SU-DHL-6 (cell line): Measurements from ENCODE around the gene SAT2.
A peak's percentile ranks its signal among the peaks of the same experiment; 100 is the strongest.

ENCODE experiments used
- H2AFZ ChIP-seq: fragments of 200-600 bp; sonication (generic); 2 replicates; pipeline ENCODE4 v1.6.1; 2014; ENCODE audit warnings: low read depth, mild to moderate bottlenecking, moderate library complexity, mixed read lengths, antibody characterized with exemption, low read length; ENCODE audit not compliant: severe bottlenecking
- H3F3A ChIP-seq: fragments of 200-600 bp; shearing (Covaris generic); 2 replicates; pipeline ENCODE4 v1.6.0; 2016; ENCODE audit warnings: antibody characterized with exemption, mild to moderate bottlenecking; ENCODE audit not compliant: insufficient read depth
- H3K27ac ChIP-seq: fragments of 200-600 bp; sonication (generic); 2 replicates; pipeline ENCODE4 v1.5.1; 2016; ENCODE audit warnings: low read depth, mild to moderate bottlenecking, low read length, moderate library complexity, mixed read lengths
- H3K27me3 ChIP-seq: fragments of 200-600 bp; sonication (generic), shearing (Covaris generic); 2 replicates; pipeline ENCODE4 v1.6.0; 2014; ENCODE audit warnings: mild to moderate bottlenecking, low read length
- H3K36me3 ChIP-seq: fragments of 200-600 bp; sonication (generic); 2 replicates; pipeline ENCODE4 v1.6.1; 2014; ENCODE audit warnings: mild to moderate bottlenecking, low read length, mixed read lengths
- H3K4me2 ChIP-seq: fragments of 300-600, 200-600 bp; shearing (Covaris generic), sonication (generic); 2 replicates; pipeline ENCODE4 v1.6.0; 2014; ENCODE audit warnings: low read length, low read depth, mild to moderate bottlenecking; ENCODE audit not compliant: poor library complexity, severe bottlenecking
- H3K4me3 ChIP-seq: fragments of 200-600 bp; sonication (generic); 2 replicates; pipeline ENCODE4 v1.5.1; 2014; ENCODE audit warnings: antibody characterized with exemption, low read length, mild to moderate bottlenecking, mixed read lengths; ENCODE audit not compliant: insufficient read depth, poor library complexity, severe bottlenecking
- H3K79me2 ChIP-seq: fragments of 200-600 bp; sonication (generic); 2 replicates; pipeline ENCODE4 v1.6.1; 2014; ENCODE audit warnings: mild to moderate bottlenecking, low read length, moderate library complexity; ENCODE audit not compliant: insufficient read depth
- H3K9ac ChIP-seq: fragments of 200-600 bp; sonication (generic); 2 replicates; pipeline ENCODE4 v1.7.0; 2014; ENCODE audit warnings: mild to moderate bottlenecking, low read length
- H3K9me2 ChIP-seq: fragments of 200-600 bp; sonication (generic); replicated peaks from 2 replicates; pipeline ENCODE4 v1.6.1; 2014; ENCODE audit warnings: low read length; ENCODE audit not compliant: insufficient read depth
- H3K9me3 ChIP-seq: fragments of 200-600 bp; sonication (generic); 2 replicates; pipeline ENCODE4 v1.6.1; 2014; ENCODE audit warnings: low read length, mixed read lengths; ENCODE audit not compliant: insufficient read depth
- H4K20me1 ChIP-seq: fragments of 200-600 bp; sonication (generic); 2 replicates; pipeline ENCODE4 v1.6.1; 2014; ENCODE audit warnings: low read depth, mild to moderate bottlenecking, antibody characterized with exemption, low read length, moderate library complexity, mixed read lengths
- CTCF ChIP-seq: fragments of 200-600 bp; sonication (generic); IDR thresholded peaks from one replicate; pipeline ENCODE4 v1.5.1; 2017; ENCODE audit warnings: antibody characterized with exemption, mild to moderate bottlenecking, low read length, moderate library complexity; ENCODE audit not compliant: insufficient read depth, poor library complexity, severe bottlenecking
- EZH2phosphoT487 ChIP-seq: fragments of 200-600 bp; sonication (generic), shearing (Covaris generic); conservative IDR thresholded peaks from 2 replicates; pipeline ENCODE4 v1.6.1; 2018; ENCODE audit warnings: mild to moderate bottlenecking, antibody characterized with exemption, low read length, moderate library complexity, mixed read lengths

SAT2 gene

GRCh38 chr17:7613769-7614424 is 13.7 kb downstream of the SAT2 start:
- no peaks in the 10 kb centered on the region for H3K27me3 ChIP-seq
- H2AFZ ChIP-seq = no peak overlapping the region
- no peaks in the 10 kb centered on the region for H4K20me1 ChIP-seq
- H3K4me2 ChIP-seq = peak overlapping the region; percentile 95
- peak overlapping the region; percentile 81 for H3K9ac ChIP-seq
- TF ChIP-seq EZH2phosphoT487 (no peak), CTCF (no peak)
- H3K27ac ChIP-seq = peak overlapping the region; percentile 52
- no peaks in the 10 kb centered on the region for H3K9me2 ChIP-seq
- no peaks in the 10 kb centered on the region for H3K36me3 ChIP-seq
- H3K9me3 ChIP-seq = no peaks in the 10 kb centered on the region
- peaks cover 50% of the 10 kb centered on the region for H3K79me2 ChIP-seq
- H3F3A ChIP-seq = no peaks in the 10 kb centered on the region
- peak overlapping the region; percentile 68 for H3K4me3 ChIP-seq

- no peaks in the 10 kb centered on the region for H3K9me2 ChIP-seq
- H3K9ac ChIP-seq = no peak overlapping the region
- peak overlapping the region; percentile 7 for H3K4me2 ChIP-seq
- H3K9me3 ChIP-seq = no peaks in the 10 kb centered on the region
- H3K4me3 ChIP-seq = no peak overlapping the region
- H3K36me3 ChIP-seq = no peaks in the 10 kb centered on the region
- H3K79me2 ChIP-seq = peaks cover 54% of the 10 kb centered on the region
- no peak overlapping the region for H3K27ac ChIP-seq
- no peaks in the 10 kb centered on the region for H4K20me1 ChIP-seq
- H3F3A ChIP-seq = no peaks in the 10 kb centered on the region
- TF ChIP-seq CTCF = no peak
- H2AFZ ChIP-seq = no peak overlapping the region
- no peaks in the 10 kb centered on the region for H3K27me3 ChIP-seq
Observed at GRCh38 chr17:7612294-7612640, 15.4 kb downstream of the SAT2 start.

GRCh38 chr17:7611635-7612293 is 15.9 kb downstream of the SAT2 start:
- H3K27ac ChIP-seq = no peak overlapping the region
- no peaks in the 10 kb centered on the region for H3F3A ChIP-seq
- no peaks in the 10 kb centered on the region for H4K20me1 ChIP-seq
- H3K4me3 ChIP-seq = no peak overlapping the region
- no peaks in the 10 kb centered on the region for H3K27me3 ChIP-seq
- no peak for TF ChIP-seq CTCF
- TF ChIP-seq EZH2phosphoT487 = no peak
- no peak overlapping the region for H3K9ac ChIP-seq
- H3K36me3 ChIP-seq = no peaks in the 10 kb centered on the region
- H3K9me3 ChIP-seq = no peaks in the 10 kb centered on the region
- peak overlapping the region; percentile 7 for H3K4me2 ChIP-seq
- peaks cover 54% of the 10 kb centered on the region for H3K79me2 ChIP-seq
- H3K9me2 ChIP-seq = no peaks in the 10 kb centered on the region
- no peak overlapping the region for H2AFZ ChIP-seq
